GF-D8 (cell line): Measurements from ENCODE around the gene MAN2B2.

ENCODE experiments used
- DNase-seq: peaks from one replicate; lab custom pipeline; 2025; lab: John Stamatoyannopoulos, UW

The MAN2B2 gene

DNA sequence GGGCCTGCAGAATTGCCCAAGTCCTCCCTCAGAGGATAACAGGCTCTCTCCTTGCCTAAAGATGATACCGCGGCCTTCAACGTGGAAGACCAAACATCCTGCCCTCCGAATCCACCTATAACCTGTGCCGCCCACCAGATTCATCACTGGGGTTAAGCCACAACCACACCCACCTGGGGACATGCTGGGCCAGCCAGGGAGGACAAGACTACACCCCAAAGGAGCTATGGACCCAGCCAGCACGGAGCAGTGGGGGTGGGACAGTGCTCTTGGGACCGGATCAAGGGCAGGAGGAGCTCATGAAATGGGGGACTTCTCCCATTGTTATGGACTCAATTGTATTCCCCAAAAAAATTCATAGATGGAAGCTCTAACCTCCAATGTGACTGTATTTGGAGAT lies 6.8 kb upstream of the MAN2B2 start:
- no peak for DNase-seq

DNA sequence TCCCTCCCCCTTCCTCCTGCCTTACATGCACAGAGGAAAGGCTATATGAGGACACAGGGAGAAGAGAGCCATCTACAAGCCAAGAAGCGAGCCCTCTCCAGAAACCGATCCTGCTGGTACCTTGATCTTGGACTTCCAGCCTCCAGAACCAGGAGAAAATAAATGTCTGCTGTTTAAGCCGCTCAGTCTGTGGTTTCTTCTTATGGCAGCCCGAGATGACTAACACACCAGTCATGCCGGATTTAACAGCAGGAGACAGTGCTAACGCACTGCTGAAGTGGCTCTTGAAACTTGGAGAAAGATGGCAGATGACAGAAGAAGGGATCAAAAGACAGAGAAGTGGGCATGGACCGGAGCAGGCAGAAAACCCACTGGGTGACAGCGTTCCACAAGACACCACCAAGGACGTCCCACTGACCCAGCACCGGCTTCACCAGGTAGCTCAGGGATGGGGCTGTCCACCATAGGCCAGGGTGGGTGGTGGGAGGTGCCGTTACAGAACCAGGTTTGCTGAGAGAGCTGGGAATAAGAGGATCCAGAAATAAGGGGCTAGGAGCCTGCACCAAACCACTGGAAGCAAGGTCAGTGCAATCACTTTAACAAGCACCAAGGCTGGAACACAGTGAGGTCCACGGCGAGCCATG lies 6.2 kb upstream of the MAN2B2 start:
- DNase-seq = no peak

- no peak for DNase-seq
Measured at GRCh38 chr4:6571608-6572007, 3.4 kb upstream of the MAN2B2 start.

DNA sequence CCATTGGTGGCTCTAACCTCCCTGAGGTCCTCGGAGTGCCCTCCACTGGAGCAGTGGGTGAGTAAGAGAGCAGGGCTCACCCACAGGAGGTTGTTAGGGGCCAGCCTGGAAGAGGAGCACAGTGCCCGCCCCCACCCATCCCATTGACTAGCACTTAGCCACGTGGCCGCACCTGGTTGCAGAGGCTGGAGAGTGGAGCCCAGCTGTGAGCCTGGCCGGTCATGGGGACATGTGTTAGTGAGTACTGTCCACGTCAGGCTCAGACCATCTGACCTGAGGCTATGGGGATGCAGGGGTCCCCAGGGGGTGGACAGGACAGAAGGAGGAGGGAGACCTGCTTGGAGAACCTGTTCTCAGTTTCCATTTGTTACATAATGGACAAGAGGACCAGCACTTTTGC lies 1.4 kb upstream of the MAN2B2 start:
- no peak for DNase-seq

GRCh38 chr4:6573986-6574746 lies 823 bp upstream of the MAN2B2 start:
- DNase-seq = no peak

- DNase-seq = no peak
Measured at GRCh38 chr4:6575503-6576240, 683 bp downstream of the MAN2B2 start.

DNA sequence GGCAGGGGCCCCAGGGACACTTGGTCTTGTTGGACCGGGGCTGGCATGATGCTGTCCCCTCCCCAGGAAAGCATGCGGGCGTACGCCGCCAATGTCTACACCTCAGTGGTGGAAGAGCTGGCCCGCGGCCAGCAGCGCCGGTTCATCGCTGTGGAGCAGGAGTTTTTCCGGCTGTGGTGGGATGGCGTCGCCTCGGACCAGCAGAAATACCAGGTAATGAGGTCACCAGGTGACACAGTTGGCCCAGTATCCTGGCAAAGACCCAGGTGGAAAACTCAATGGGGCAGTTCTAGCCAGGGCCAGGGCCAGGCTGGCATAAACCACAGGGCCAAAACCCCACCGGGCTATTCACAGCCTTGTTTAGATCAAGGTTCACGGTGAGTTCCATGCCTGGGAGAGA lies 1.5 kb downstream of the MAN2B2 start:
- no peak for DNase-seq

DNA sequence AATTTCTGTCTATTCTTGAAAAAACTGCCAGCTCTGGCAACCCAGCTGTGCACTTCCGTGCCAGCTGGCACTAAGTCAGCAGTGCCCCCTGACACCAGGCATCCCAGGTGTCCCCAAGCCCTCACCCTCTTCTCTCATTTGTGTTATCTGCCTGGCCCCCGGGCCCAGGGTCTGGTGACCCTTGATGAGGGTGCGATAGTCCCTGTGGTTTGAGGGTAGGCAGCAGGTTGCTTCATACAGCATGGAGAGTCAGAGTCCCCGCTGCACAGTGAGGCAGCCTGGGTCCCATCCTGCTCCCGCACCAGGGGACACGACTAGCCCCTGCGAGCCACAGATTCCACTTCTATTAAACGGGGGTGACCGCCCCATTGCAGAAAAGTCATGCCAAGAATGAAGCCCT lies 1.9 kb downstream of the MAN2B2 start:
- no peak for DNase-seq

DNA sequence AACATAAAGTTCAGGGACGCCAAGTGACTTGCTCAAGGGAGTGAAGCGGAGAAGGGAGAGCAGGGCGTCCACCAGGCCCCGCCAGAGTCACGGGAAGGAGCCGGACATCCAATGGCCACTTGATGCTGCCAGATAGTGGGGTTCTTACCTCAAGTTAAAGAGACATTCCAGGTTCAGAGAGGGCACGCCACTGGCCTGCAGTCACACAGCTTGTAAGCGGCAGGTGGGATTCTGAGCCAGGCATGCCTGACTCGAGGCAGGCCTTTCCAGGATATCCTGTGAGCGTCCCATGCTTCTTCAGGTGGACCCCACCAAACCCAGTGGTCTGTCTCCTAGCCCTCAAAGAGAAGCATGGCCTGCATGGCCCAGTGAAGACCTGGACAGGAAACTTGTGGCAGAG lies 2.4 kb downstream of the MAN2B2 start:
- no peak for DNase-seq

DNA sequence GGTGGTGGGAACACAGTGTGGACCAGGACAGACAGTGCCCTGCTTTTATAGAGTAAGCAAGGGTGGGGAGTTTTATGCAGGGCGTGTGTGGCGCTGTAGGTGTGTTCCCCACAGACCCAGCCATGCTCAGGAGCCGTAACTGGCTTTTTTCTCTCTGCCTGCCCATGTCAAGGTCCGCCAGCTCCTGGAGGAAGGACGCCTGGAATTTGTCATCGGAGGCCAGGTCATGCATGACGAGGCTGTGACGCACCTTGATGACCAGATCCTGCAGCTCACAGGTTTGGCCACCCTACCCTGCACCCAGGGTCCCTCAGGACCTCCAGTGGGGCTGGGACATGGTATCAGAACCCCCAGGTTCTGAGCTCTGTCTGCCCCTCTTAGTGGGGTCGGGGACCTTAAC lies 3.2 kb downstream of the MAN2B2 start:
- DNase-seq = no peak

GRCh38 chr4:6580353-6580752 lies 5.4 kb downstream of the MAN2B2 start:
- no peak for DNase-seq

- no peak for DNase-seq
Measured at GRCh38 chr4:6581566-6582121, 6.7 kb downstream of the MAN2B2 start.

DNA sequence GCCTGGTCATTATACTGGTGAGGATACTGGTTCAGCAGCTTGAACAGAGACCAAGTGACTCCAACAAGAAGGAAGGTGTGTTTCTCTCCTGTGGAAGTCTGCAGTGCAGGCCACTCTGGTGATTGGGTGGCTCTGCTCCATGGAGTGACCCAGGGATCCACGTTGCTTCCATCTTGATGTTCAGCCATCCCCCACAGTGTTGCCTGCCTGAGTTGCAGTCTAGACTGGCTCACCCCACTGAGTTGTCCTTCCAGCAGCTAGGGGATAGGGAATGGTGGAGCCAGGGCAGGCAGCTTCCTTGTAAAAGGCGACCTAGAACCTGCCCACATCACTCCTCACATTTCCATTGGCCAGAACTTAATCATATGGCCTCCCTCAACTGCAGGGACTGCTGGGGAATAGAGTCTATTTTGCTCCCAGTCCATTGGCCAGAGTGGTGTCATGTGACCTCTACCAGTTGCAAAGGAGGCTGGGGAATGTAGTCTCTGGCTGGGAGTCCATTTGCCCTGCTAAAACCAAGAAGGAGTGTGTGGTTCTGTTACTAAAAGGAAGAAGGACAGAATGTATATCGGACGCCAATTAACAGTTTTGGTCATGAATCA lies 8.0 kb downstream of the MAN2B2 start:
- DNase-seq = no peak

DNA sequence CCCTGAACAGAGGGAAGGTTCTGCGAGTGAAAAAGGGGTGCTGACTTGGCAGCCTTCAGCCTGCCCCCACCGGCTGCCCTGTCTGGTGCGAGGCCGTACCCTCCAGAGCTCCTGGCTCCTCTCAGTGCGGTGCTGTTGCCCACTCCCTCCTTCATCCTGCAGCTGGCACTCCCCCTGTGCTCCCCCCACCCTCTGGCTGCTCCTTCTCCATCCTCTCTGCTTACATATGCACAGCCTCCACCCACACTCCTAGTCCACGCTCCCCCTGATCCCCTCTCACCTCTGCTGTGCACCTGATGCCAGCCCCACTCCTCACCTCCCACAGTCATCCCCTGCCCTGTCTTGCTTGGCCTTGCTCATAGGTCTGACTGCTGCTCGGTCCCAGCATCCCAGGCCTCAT lies 9.9 kb downstream of the MAN2B2 start:
- DNase-seq = no peak

GRCh38 chr4:6586715-6587325 lies 11.8 kb downstream of the MAN2B2 start:
- no peak for DNase-seq

DNA sequence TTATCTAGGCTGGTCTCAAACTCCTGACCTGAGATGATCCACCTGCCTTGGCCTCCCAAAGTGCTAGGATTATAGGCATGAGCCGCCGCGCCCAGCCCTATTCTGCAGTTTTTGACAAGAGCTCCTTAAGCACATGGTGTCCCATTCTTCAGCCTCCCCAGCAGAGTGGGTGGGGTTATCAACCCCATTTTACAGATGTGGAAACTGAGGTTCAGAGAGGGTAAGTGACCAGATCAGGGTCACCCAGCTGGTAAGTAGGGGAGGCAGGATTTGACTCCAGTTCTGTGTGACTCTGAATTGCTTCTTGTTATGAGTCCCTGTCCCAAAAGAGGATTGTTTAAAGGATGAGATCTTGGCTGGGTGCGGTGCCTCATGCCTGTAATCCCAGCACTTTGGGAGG lies 14.5 kb downstream of the MAN2B2 start:
- DNase-seq = no peak

- no peak for DNase-seq
Measured at GRCh38 chr4:6591313-6591712, 16.3 kb downstream of the MAN2B2 start.

- DNase-seq = no peak
Measured at GRCh38 chr4:6591781-6592180, 16.8 kb downstream of the MAN2B2 start.

- DNase-seq = no peak
Measured at GRCh38 chr4:6592804-6593563, 18.0 kb downstream of the MAN2B2 start.

DNA sequence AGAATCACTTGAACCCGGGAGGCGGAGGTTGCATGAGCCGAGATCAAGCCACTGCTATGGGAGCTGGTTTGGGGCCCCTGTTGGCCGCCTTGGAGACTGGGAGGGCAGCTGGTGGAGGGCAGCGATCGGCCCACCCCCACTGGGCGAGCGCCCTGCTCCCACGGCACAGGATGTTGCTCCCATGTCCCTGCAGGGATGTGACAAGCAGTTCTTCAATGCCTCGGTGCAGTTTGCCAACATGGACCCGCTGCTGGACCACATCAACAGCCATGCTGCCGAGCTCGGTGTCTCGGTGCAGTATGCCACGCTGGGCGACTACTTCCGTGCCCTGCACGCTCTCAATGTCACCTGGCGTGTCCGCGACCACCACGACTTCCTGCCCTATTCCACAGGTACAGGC lies 19.4 kb downstream of the MAN2B2 start:
- DNase-seq = no peak

DNA sequence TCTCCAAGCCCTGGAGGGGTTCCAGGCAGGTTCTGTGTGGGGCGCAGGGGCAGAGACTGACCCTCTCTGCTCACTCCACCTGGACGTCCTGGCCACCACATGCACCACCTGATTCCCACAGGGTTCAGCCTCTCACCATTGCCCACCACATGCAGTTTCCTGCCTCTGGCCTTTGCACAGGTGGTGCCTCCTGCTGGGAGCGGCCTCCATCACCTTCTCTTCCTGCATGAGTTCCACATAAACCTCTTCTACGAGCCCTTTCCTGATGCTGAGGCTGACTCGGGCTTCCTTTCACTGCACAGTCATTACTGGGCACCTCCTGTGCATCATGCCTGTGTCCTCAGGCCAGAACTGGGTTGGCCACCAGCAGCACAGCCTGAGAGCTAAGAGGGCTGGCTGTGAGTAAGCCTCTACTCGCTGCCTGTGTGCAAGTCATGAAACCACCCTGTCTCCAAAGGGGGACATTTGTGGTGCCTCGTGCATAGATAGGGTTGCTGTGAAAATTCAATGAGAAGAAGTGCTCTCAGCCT lies 19.9 kb downstream of the MAN2B2 start:
- no peak for DNase-seq
